HG03442 (cell line): ENCODE measurements around the gene ZNF24.
A peak's percentile ranks its signal among the peaks of the same experiment; 100 is the strongest.

ENCODE experiments used
- ATAC-seq: cut with Tn5 transposase; IDR thresholded peaks from one replicate; pipeline ENCODE4 v1.9.1; 2021; ENCODE audit warnings: mild to moderate bottlenecking, moderate library complexity; ENCODE audit not compliant: unreplicated experiment

The ZNF24 gene

DNA sequence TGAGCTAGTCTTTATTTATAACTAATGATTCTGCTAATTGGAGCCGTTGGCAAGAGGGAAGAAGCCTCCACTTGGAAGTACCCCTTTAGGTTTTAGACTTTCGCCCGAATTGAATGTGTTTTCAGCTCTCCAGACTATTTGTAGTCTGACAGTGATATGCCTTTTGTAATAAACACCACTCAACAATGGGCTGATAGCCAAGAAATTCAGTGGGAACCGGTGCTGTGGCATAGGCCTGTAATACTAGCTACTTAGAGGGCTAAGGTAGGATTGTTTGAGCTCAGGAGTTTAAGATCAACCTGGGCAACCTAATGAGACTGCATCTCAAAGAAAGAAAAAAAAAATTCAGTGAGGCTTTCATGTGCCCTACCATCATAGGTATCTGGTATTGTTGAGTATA is 40.6 kb downstream of the ZNF24 start:
- no peak for ATAC-seq

GRCh38 chr18:35296060-35296459 is 48.2 kb downstream of the ZNF24 start:
- no peak for ATAC-seq

DNA sequence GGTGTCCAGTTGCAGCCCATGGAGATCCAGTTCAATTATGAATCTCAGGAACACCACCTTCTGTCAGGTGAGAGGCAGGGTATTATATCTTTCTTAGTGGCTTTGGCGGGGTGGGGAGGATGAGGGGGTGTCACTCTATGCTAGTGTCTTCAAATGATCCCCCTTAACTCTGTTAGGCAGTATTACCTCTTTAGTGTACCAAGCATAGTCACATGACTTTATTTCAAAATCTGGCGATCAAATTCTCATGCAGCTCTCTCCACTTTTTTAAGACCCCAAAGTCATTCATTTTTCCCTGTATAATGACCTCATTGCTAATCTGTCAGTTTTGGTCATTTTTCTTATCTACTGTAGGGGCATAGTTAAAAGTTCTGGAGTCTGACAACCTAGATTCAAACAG is 53.1 kb downstream of the ZNF24 start:
- no peak for ATAC-seq

DNA sequence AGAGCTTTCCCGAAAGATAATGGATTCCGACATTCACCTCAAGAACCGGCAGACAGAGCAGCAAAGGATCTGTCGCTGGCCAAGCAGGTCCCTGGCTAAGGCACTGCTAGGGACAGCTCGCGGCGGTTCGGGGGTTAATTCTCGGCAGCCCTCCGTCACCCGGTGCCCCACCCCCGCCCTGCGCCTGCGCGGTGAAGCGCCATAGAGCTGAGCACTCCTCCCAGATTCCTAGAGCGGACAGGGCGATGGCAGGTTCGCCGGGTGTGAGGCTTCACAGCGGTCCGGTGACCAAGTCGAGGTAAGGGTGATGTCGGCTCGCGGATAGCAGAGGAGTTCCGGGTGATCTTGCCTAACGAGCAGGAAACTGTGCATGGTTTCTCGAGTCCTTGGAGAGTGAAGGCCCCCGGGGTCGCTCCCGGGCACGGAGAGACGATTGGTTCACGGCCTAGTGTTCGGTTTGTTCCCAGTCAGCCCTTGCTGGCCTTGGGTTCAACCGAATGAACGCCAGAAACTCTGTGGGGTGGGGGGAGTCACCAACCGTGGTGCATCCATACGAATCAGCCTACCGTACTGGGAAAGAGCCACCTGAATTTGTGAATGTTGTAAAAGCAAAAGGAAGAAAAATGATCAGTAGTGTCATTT is 54.0 kb downstream of the ZNF24 start, which contains the start of gene ZSCAN30:
Gene ZSCAN30 (minus strand): TSS at position 136 of the 642 bp plus-strand sequence. CDS start 25,877 bp downstream, outside the sequence.
- ATAC-seq, result peak; percentile 92

GRCh38 chr18:35289727-35290093 is 54.5 kb downstream of the ZNF24 start:
- peak; percentile 16 for ATAC-seq

- ATAC-seq, result no peak
Measured at GRCh38 chr18:35289293-35289692, 54.9 kb downstream of the ZNF24 start.

DNA sequence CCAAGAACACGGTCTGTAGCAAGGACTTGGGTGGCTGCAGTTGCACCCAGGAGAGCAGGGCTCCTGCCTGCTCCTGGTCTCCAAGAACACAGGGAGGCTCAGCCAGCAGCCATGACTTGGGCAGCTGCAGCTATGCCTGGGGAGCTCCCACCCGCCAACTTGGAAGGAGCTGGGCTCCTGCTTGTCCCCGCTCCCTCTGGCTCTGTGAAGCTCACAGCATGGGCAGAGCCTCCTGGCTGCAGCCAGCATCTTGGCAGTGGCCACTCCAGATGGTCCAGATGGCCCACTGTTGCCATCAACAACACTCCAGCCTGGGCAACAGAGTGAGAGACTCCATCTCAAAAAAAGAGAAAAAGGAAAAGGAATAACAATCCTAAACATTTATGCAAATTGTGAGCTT is 59.4 kb downstream of the ZNF24 start:
- no peak for ATAC-seq

DNA sequence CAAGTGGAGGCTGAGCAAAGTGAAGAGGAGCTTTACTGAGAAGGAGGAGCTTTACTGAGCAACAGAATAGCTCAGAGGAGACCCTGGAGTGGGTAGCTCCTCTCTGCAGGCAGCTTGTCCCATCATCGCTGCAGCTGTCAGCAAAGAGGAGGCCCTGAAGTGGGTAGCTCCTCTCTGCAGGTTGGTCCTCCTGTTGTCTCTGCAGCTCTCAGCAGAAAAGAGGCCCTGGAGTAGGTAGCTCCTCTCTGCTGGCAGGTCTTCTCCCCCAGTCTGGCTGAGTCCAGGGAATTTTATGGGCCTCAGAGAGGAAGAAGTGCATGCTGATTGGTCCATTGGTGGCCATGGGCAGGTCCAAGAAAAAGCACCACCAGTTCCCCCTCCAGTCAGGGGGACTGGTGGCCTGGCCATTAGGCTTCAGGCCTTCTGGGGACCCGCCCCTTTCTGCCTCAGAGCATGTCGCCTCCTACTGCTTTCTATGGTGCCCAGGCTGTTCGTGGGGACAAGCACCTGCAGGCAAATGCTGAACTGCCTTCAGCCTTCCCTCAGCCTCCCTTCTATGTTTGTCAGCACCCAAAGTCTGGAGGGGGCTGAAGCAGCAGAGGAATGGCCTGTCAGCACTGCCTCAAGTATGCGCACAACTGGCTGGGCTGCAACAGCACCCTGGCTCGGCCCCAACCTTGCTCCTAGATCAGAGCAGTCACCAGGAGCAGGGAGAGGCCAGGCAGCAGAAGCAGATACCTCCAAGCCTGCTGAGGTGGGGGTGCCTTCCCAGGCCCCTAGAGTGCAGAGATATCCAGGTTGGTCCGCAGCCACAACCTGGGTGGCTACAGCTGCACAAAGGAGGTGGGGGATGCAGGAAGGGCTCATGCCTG is 60.1 kb downstream of the ZNF24 start:
- no peak for ATAC-seq

DNA sequence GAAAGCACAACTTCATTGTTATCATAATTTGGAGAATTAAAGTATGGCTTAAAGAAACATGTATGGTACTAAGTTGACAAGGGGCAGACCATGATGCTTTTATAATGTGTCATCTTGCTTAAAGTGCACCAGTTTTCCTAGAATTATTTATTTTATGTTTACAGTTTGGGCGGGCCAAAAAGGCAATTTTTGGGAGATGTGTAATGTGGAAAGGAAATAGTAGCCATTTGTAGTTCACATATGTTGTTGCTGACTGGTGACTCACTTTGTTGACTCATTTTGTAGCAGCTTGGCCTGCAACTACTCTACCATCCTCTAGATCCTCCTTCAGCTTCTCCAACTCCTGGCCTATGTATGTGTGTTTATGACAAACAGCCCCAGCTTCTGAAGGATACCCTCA is 61.9 kb downstream of the ZNF24 start:
- ATAC-seq, result no peak
